Inflammatory macrophage (primary cell): ENCODE measurements around the gene HOXD13.

Experiments used
- DNase-seq, 2 donors: peaks; one replicate each; pipeline ENCODE4 v3.0.0-alpha.2; 2020 to 2022

HOXD13 gene

GRCh38 chr2:176121190-176122051 lies 28.9 kb downstream of the HOXD13 start:
- DNase-seq: no peak

GRCh38 chr2:176122052-176122682 lies 29.6 kb downstream of the HOXD13 start:
- DNase-seq: no peak

DNA sequence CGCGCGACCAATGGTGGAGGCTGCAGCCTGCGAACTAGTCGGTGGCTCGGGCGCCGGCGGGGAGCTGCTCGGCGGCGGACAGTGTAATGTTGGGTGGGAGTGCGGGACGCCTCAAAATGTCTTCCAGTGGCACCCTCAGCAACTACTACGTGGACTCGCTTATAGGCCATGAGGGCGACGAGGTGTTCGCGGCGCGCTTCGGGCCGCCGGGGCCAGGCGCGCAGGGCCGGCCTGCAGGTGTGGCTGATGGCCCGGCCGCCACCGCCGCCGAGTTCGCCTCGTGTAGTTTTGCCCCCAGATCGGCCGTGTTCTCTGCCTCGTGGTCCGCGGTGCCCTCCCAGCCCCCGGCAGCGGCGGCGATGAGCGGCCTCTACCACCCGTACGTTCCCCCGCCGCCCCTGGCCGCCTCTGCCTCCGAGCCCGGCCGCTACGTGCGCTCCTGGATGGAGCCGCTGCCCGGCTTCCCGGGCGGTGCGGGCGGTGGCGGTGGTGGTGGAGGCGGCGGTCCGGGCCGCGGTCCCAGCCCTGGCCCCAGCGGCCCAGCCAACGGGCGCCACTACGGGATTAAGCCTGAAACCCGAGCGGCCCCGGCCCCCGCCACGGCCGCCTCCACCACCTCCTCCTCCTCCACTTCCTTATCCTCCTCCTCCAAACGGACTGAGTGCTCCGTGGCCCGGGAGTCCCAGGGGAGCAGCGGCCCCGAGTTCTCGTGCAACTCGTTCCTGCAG lies 30.3 kb downstream of the HOXD13 start, which contains the start of gene HOXD9:
HOXD9 (plus strand) TSS at position 37 of the 728 bp plus-strand sequence; CDS start at position 87, 50 bp downstream.
- no peak for DNase-seq

- DNase-seq: no peak
These were observed 31.0 kb downstream of the HOXD13 start for GRCh38 chr2:176123411-176124109.

DNA sequence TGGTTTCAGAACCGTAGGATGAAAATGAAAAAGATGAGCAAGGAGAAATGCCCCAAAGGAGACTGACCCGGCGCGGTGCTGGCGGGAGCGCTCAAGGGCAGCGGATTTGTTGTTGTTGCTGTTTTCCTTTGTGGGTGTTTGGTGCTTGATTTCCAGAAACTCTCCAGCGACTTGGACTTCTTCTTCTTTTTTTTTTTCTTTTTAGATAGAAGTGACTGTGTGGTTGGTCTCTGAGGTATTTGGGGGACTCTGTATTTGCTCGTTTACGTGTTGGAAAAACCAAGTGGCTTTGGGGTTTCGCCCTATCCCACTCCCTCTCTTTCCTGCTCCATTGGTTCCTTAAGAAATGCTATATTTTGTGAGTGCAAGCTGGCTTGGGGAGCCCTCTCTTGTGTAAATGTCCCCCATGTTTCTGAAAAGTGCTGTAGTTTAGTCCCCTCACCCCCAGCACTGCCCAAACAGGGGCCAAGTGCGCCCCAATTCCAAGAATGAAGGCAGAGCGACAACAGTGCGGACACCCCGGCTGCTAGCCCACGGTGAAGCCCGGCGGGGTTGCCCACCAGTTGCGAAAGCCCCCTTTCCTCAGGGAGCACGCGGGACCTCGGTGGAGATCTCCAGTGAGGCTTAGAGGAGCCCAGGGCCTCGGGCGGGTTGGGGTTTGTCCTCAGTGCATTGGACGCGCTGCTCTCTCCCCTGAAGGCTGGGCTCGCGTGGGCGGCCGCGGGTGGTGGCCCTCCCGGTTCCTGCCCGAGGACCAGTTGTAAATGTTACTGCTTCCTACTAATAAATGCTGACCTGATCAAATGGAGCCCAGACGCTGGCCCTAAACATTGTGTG lies 31.8 kb downstream of the HOXD13 start:
- no peak for DNase-seq

GRCh38 chr2:176124947-176125771 lies 32.6 kb downstream of the HOXD13 start:
- DNase-seq: no peak

DNA sequence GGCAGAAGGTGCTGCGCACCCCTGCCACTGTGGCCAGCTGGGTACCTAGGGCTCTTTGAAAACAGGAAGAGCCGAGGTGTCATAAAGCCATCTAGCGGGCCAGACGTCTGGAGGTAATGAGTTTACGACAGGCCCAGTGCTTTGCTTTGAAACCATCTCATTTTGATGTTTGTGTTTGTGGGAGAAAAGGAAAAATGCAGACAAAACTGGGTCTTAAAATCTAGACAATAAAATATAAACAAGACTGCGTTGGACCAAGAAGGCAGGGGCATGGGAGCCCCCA lies 33.2 kb downstream of the HOXD13 start:
- DNase-seq: no peak

- peak; percentile 58 to 61 for DNase-seq
These were observed 34.6 kb downstream of the HOXD13 start for GRCh38 chr2:176126929-176127773.

GRCh38 chr2:176127774-176128072 lies 35.2 kb downstream of the HOXD13 start:
- DNase-seq: no peak

DNA sequence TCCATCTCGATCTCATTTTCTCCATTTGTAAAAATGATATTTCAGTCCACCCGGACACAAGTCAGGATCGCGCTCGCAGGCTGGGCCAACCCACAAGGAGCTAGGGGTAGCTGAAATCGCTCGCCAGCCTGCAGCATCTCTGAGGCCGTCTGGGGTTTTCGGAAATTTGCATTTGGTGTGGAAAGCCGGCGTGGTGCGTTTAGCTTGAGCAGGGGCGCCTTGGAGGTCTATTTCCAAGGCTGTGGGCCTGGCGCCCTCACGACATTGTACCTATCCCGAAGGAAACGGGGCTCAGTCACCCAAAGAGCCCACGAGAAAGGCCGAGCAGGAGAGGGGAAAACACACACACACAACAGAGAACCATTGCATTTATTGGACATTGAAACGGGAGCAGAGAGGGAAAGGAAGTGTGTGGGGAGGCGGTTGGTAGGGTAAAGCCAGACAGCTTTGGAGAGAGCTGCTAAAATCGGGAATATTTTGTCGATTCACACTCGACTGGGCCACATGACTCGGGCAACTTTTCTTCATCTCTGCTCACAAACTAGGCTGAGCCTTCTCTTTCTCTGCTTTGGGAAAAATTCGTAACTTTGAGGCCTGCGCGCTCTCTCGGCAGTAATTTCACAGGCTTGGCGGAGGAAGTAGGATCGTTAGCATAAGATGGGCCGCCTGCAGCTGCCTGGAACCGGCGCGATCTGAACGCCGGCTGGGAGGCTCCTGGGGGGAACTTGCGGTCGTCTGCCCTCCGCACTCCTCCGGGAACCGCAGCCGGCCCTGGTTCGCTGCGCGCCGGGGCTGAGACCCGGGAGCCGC lies 35.9 kb downstream of the HOXD13 start:
- no peak for DNase-seq

DNA sequence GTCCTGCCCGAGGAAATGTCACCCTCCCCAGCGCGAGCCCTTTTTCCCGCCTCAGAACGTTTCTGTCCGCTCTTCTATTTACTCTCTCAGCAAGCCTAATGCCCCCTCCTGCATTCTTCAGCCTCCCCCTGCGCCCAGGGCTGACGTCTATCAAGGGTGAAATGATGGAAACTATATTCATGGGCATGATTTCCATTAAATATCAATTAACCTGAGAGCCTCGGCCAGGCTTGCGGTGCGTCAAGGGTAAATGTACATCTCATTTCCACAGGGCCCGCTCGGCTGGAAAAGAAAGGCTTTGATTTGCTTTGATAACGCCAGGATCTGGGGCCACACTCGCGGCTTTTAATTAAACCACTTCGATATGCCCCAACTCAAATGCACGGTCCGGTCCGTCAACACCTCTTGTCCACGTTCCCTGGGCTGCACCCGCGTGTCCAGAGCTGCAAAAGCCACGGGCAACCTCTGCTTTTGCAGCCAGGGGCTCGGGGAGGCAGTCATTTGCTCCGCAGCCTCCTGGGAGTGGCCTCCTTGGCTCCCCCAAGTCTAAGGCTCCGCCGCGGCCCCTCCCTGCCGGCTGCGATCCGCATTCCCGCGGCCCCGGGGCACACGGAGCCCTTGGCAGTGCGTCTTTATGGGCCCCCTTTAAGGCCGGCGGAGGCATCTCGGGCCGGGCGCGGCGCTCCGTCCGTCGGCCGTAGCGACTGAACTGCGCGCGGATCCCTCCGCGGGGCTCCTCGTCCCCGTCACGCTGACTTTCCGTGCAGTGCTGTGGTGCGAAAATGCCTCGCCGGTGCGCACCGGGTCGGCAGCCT lies 36.7 kb downstream of the HOXD13 start, which contains the start of gene HOXD8:
HOXD8 (plus strand) TSS at position 724 of the 815 bp plus-strand sequence. CDS start 662 bp downstream, outside the sequence.
- no peak for DNase-seq

- DNase-seq: no peak
These were observed 37.3 kb downstream of the HOXD13 start for GRCh38 chr2:176129813-176130146.

- peak in 1 of 2 donors; percentile 12 for DNase-seq
These were observed 37.8 kb downstream of the HOXD13 start for GRCh38 chr2:176130147-176130956.

- no peak for DNase-seq
These were observed 38.7 kb downstream of the HOXD13 start for GRCh38 chr2:176130957-176131847.

GRCh38 chr2:176131848-176132158 lies 39.3 kb downstream of the HOXD13 start:
- DNase-seq: no peak
